ENCODE data around the gene COQ2. TPM values are rescaled to one million over a fixed set of nuclear protein-coding genes. Genes with fewer than 3 reads are reported as not detected.

COQ2 gene, protein sequence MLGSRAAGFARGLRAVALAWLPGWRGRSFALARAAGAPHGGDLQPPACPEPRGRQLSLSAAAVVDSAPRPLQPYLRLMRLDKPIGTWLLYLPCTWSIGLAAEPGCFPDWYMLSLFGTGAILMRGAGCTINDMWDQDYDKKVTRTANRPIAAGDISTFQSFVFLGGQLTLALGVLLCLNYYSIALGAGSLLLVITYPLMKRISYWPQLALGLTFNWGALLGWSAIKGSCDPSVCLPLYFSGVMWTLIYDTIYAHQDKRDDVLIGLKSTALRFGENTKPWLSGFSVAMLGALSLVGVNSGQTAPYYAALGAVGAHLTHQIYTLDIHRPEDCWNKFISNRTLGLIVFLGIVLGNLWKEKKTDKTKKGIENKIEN
- total RNA-seq (2021) (16.5 and 19.5 TPM in 2 replicates), Bru-seq, nascent RNA (percentile 77 among the genes with signal in this experiment), BruChase-seq, experiment 1, labeled RNA remaining after a 2-hour chase (percentile 64 among the genes with signal in this experiment), BruChase-seq, experiment 2, labeled RNA remaining after a 6-hour chase (percentile 76 among the genes with signal in this experiment)
- long read RNA-seq, transcript COQ2-206 (7 exons, 1,641 nt), result major isoform, 24 of 35 reads
- long read RNA-seq, partial matches to known transcripts, result 5 of 35 reads
- long read RNA-seq, other reads (novel, unspliced or antisense), result 5 of 35 reads

DNA sequence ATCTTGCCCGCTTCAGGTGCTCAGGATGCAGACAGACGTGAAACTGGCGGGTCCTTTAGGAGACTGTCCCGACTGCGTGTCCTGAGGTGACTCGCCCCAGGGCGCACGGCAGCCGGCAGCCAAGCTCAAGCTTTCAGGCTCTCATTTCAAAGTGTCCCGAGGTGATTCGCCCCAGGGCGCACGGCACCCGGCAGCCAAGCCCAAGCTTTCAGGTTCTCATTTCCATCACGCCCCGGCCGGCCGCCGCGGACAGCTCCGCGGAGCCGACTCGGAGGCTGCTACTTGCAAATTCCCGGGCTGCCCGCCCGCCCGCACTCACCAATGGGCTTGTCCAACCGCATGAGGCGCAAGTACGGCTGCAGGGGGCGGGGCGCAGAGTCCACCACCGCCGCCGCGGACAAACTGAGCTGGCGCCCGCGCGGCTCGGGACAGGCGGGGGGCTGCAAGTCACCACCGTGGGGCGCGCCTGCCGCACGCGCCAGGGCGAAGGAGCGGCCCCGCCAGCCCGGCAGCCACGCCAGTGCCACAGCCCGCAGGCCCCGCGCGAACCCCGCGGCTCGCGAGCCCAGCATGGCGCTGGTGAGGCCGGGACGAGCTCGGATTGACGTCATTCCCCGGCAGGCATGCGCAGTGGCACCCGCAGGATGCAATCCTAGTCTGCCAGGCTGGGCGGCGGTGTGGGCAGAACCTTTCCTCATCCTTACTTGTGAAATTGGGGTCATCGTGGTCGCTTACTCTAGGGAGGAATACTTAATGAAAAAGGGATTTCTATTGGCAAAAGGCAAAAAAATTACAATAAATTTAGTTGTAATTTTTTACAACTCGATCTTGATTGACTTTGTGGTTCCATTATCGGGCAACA lies at the start of gene COQ2:
Gene COQ2 (minus strand): TSS at position 606 of the 862 bp plus-strand sequence. CDS start 34 bp downstream, at position 572.
- TF ChIP-seq EZH2 (IDR thresholded peaks at IDR 0.05; ENCODE audit: low read depth), result no peak
- TF ChIP-seq, protein P1, sequence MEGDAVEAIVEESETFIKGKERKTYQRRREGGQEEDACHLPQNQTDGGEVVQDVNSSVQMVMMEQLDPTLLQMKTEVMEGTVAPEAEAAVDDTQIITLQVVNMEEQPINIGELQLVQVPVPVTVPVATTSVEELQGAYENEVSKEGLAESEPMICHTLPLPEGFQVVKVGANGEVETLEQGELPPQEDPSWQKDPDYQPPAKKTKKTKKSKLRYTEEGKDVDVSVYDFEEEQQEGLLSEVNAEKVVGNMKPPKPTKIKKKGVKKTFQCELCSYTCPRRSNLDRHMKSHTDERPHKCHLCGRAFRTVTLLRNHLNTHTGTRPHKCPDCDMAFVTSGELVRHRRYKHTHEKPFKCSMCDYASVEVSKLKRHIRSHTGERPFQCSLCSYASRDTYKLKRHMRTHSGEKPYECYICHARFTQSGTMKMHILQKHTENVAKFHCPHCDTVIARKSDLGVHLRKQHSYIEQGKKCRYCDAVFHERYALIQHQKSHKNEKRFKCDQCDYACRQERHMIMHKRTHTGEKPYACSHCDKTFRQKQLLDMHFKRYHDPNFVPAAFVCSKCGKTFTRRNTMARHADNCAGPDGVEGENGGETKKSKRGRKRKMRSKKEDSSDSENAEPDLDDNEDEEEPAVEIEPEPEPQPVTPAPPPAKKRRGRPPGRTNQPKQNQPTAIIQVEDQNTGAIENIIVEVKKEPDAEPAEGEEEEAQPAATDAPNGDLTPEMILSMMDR (conservative IDR thresholded peaks at IDR 0.05), result no peak
- peak within 1 kb of the TSS; percentile 27; the same call in 1 of the 2 replicates for H3K27ac ChIP-seq

DNA sequence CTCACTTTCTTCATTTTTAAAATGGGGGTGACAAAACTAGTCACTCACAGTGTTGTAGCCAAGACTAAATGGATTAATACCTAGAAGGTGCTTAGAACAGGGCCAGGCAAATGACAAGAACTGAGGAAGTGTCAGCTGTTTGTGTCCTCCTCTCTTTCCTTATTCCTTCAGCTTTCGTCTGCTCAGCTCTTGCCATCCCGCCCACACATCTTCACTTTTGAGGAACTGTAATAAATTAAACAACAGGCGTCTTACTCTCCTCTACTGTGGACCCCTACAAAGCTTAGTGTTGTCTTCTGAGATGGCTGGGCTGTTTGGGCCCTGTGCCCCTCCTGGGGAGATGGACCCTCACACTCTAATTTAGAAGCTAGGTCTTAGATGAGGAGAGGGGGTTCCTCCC lies 47.4 kb upstream of the COQ2 start:
- TF ChIP-seq, protein P1 (conservative IDR thresholded peaks at IDR 0.05), result no peak
- TF ChIP-seq EZH2 (IDR thresholded peaks at IDR 0.05; ENCODE audit: low read depth), result no peak
- Histone ChIP-seq H4K20me1 (ENCODE audit: insufficient read depth) (no peaks in the 10 kb centered on the region), H3K36me3 (ENCODE audit: low read depth) (no peaks in the 10 kb centered on the region), H3K79me2 (ENCODE audit: low read depth) (no peaks in the 10 kb centered on the region), H3K4me2 (no peak overlapping the region), H3K9me3 (ENCODE audit: insufficient read depth, low read depth) (no peaks in the 10 kb centered on the region), H3K27ac (no peak overlapping the region), H3K9me2 (ENCODE audit: insufficient read depth) (no peaks in the 10 kb centered on the region), H2AFZ (no peak overlapping the region), H3K4me1 (replicated peaks; ENCODE audit: insufficient read depth) (no peaks in the 10 kb centered on the region; the same call in 1 of the 2 replicates), H3K4me3 (no peak overlapping the region), H3F3A (ENCODE audit: insufficient read depth, low read depth) (peaks cover 5% of the 10 kb centered on the region; the same call in 1 of the 2 replicates), H3K27me3 (ENCODE audit: insufficient read depth, low read depth) (no peaks in the 10 kb centered on the region)
- ChIA-PET CTCF (no interaction called here), POLR2A (ENCODE audit: unreplicated experiment) (no interaction called here)
- DNase-seq, result no peak
- BruUV-seq (replicated peaks), result no TSS peak
- intact Hi-C loops (cut with micrococcal nuclease; ENCODE audit: unreplicated experiment), result no loop called here

More for the DNA sequence above, at the start of gene COQ2:
- intact Hi-C loops (cut with micrococcal nuclease; ENCODE audit: unreplicated experiment), result loop anchor here (1.0 to 5.0 kb wide), 4 partner anchors 72 to 387 kb away; partner anchors contain the start of gene HELQ
- Histone ChIP-seq H4K20me1 (ENCODE audit: insufficient read depth) (no peaks in the 10 kb centered on the region), H3K9me3 (ENCODE audit: insufficient read depth, low read depth) (no peaks in the 10 kb centered on the region), H3F3A (ENCODE audit: insufficient read depth, low read depth) (0 out of 2 replicates have a peak, but pooled peaks cover 8% of the 10 kb centered on the region), H3K9me2 (ENCODE audit: insufficient read depth) (no peaks in the 10 kb centered on the region), H3K4me3 (peak within 1 kb of the TSS; percentile 60), H3K27me3 (ENCODE audit: insufficient read depth, low read depth) (no peaks in the 10 kb centered on the region), H3K4me1 (replicated peaks; ENCODE audit: insufficient read depth) (peaks cover 24% of the 10 kb centered on the region), H3K36me3 (ENCODE audit: low read depth) (no peaks in the 10 kb centered on the region), H3K79me2 (ENCODE audit: low read depth) (peaks cover 33% of the 10 kb centered on the region), H3K4me2 (peak within 1 kb of the TSS; percentile 78), H2AFZ (peak within 1 kb of the TSS; percentile 84)
- POLR2A ChIA-PET (ENCODE audit: unreplicated experiment), result interaction anchor here (0.6 to 0.7 kb wide), 5 partner anchors 17 to 906 kb away, joined by 3 to 9 read pairs (median 8); no protein-coding TSS in a partner anchor
- no TSS peak for BruUV-seq (replicated peaks)
- peak; percentile 73 to 89 for DNase-seq
- CTCF ChIA-PET, result interaction anchor here (0.6 to 1.2 kb wide), 4 partner anchors 51 to 433 kb away, joined by 3 to 5 read pairs (median 4); no protein-coding TSS in a partner anchor
